Middle frontal gyrus (tissue), 1 donor: ENCODE data around the gene BAAT.

Experiments used
- DNase-seq: peaks from one replicate; pipeline ENCODE4 v3.0.0-alpha.2; 2015; ENCODE audit warnings: low spot score; ENCODE audit errors: extremely low spot score

BAAT gene

DNA sequence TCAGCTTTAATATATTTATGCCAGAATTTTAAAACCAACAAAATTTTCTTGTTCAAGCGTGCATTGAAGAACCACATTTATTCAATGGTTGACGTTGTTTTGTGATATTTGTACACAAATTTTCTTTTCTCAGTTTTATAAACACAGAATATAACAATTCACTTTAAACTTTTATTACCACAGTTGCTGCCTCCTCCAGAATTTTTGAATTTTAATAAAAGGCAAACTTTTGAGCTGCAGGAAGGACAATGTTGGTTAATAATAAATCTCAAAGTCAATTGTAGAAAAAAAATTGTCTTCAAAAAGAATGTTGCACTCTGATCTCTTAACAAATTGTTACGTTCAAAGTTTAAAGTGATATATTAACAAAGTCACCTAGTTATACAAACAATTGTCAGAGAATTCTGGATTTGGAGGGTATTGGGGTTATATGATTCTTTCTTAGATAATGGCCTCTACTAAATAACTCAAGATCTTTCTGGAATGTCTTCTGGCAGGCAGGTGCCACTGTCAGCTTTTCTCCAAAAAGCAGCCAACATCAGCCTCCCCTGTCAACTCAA is 60.5 kb downstream of the BAAT start:
- no peak for DNase-seq

DNA sequence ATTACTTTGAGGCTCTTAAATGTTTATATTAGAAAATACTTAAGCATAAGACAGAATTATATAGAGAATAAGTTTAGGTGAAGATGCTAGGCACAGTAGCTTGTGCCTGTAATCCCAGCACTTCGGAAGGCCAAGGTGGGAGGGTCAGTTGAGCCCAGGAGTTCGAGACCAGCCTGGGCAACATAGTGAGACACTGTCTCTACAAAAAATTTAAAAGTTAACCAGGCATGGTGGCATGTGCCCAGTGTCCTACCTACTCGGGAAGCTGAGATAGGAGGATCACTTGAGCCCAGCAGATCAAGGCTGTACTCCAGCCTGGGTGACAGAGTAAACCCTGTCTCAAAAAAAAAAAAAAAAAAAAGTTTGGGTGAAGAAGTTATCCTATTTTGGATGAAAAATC is 61.7 kb downstream of the BAAT start:
- no peak for DNase-seq

DNA sequence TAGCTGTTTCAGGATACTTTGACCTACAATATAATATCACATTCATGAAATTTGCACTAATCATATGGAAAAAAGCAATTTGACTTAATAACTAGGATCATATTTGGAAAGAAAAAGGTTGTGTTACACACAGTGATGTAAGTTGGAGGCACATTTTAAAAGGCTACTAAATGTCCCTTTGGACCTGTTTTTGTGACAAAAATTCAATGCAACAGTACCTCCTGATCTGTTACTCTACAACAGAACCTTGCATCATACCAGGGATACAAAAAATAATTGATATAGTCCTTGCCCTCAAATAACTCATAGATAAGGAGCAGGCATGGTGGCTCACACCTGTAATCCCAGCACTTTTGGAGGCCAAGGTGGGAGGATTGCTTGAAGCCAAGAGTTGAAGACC is 67.1 kb downstream of the BAAT start:
- DNase-seq = no peak

DNA sequence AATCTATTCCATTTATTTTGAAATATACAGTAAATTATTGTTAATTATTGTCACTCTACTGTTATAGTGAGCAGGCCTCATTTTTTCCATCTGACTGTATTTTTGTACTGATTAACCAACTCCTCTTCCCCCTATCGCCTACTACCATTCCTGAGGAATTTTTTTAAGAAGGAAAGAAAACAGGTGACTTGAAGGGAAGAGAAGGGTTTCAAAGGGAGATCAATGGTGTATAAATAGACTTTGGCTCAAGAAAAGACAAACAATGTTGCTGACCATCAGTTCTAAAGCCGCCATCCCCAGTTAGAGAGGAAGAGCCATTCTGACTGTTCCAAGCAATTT is 69.7 kb downstream of the BAAT start:
- no peak for DNase-seq

DNA sequence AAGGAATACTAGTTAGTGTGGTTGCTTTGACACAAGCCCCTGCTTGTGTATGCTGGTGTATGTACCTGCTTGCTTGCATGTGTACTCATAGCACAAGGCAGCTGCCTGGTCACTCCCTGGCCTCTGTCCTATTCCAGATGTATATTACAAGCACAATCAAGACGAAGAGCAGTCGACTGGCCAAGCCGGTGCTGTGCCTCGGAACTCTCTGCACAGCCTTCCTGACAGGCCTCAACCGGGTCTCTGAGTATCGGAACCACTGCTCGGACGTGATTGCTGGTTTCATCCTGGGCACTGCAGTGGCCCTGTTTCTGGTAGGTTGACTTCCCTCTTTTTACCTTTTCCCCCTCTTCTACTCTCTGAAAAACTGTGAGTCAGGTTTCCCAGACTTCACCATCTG is 72.1 kb downstream of the BAAT start:
- DNase-seq = no peak

DNA sequence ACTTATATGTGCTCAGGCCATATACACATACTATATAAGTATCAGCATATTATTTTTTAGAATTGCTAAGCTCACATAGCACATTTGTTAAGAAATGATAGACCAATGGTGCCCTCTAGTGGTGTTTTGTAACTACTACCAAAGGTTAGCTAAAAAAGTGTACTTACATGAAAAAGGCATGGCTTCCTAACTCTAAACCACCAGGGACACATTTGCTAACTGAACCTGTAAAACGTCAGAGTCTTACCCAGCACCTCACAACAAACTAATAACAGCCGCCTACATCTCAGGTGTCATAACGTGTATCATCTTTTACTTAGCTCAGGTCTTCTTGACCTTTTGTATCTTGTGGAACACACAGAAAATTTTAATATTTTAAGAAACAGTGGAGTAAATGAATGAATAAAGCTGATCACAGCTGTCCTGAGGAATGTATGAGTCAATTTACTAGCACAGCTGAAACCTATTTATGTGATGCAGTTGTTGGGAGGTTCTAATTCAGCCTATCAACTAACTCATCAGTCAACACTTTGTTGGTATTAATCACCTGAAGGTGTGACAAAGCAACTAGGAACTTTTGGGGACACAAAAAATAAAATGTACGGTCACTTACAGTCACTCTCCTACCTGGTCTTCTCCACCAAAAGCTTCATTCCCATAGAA is 72.9 kb downstream of the BAAT start:
- peak; percentile 84 for DNase-seq

DNA sequence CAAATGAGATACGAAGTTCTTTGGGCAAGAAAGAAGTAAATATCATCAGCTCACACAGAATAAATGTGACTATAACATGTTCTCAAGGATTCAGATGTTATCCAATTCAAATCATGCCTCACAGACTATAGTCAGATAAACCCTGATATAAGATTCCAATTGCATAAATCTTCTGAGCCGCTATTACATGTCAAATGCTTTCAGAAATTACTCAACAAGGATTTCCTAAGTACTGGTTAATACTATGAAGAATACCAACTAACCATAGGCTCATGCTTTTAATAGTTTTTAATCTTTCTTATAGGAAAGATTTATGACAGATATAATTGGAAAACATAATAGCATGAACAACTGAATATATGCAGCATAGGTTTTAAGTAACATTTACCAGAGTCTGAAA is 73.6 kb downstream of the BAAT start:
- no peak for DNase-seq
